ENCODE data around the gene RUVBL1. TPM values are rescaled to one million over a fixed set of nuclear protein-coding genes. Genes with fewer than 3 reads are reported as not detected.

RUVBL1 gene
- total RNA-seq, 1 experiment from 2014 or later = 94.9 TPM

- H3K9me2 ChIP-seq (replicated peaks; ENCODE audit: low read length) = no peaks in the 10 kb centered on the region
- no TSS peak for BruUV-seq (replicated peaks)
- H3K79me2 ChIP-seq (ENCODE audit: low read length) = no peaks in the 10 kb centered on the region
- CTCF ChIA-PET = no interaction called here
- no peak overlapping the region for H3K4me3 ChIP-seq (ENCODE audit: low read length)
- DNase-seq (no peak), ATAC-seq (no peak)
- no peak overlapping the region for H3K9ac ChIP-seq (ENCODE audit: low read length)
- no peak overlapping the region for H3K4me2 ChIP-seq (ENCODE audit: low read length)
- intact Hi-C loops (cut with micrococcal nuclease) = loop anchor here (10.0 kb wide), 1 partner anchor 60 kb away; no protein-coding TSS in a partner anchor
- H3K4me1 ChIP-seq (ENCODE audit: insufficient read depth, low read length) = peaks cover 16% of the 10 kb centered on the region
- POLR2A ChIA-PET (ENCODE audit: unreplicated experiment) = no interaction called here
- H3K36me3 ChIP-seq (ENCODE audit: low read depth, low read length) = peaks cover 14% of the 10 kb centered on the region
- no peak for TF ChIP-seq EZH2phosphoT487 (IDR thresholded peaks at IDR 0.05; ENCODE audit: borderline replicate concordance, low read length)
- no peak for TF ChIP-seq CTCF (conservative IDR thresholded peaks at IDR 0.05; ENCODE audit: low read depth, low read length)
- no peak for TF ChIP-seq EZH2 (IDR thresholded peaks at IDR 0.05; ENCODE audit: low read length, unreplicated experiment)
- H2AFZ ChIP-seq (ENCODE audit: low read length) = no peak overlapping the region
- H3F3A ChIP-seq (ENCODE audit: low read length, unreplicated experiment) = peaks cover 8% of the 10 kb centered on the region
- peaks cover 11% of the 10 kb centered on the region; the same call in 1 of the 2 replicates for H4K20me1 ChIP-seq (ENCODE audit: low read length)
- H3K27me3 ChIP-seq (ENCODE audit: low read length) = no peaks in the 10 kb centered on the region
- no peak overlapping the region for H3K27ac ChIP-seq (ENCODE audit: low read length)
- H3K9me3 ChIP-seq (ENCODE audit: low read length) = no peaks in the 10 kb centered on the region
Measured at GRCh38 chr3:128074851-128075521, 48.6 kb downstream of the RUVBL1 start.

- peak; percentile 75 for ATAC-seq
- no TSS peak for BruUV-seq (replicated peaks)
- Histone ChIP-seq H3K4me1 (ENCODE audit: insufficient read depth, low read length) (peaks cover 14% of the 10 kb centered on the region), H3K9me2 (replicated peaks; ENCODE audit: low read length) (no peaks in the 10 kb centered on the region), H3K9me3 (ENCODE audit: low read length) (no peaks in the 10 kb centered on the region), H3F3A (ENCODE audit: low read length, unreplicated experiment) (peaks cover 8% of the 10 kb centered on the region), H3K36me3 (ENCODE audit: low read depth, low read length) (peaks cover 25% of the 10 kb centered on the region), H3K4me2 (ENCODE audit: low read length) (peak overlapping the region; percentile 38; the same call in 1 of the 2 replicates), H3K9ac (ENCODE audit: low read length) (no peak overlapping the region), H3K27ac (ENCODE audit: low read length) (peak overlapping the region; percentile 45), H3K79me2 (ENCODE audit: low read length) (no peaks in the 10 kb centered on the region), H4K20me1 (ENCODE audit: low read length) (peaks cover 11% of the 10 kb centered on the region; the same call in 1 of the 2 replicates), H3K27me3 (ENCODE audit: low read length) (no peaks in the 10 kb centered on the region), H3K4me3 (ENCODE audit: low read length) (no peak overlapping the region), H2AFZ (ENCODE audit: low read length) (no peak overlapping the region)
- intact Hi-C loops (cut with micrococcal nuclease) = loop anchor here (10.0 kb wide), 1 partner anchor 61 kb away; no protein-coding TSS in a partner anchor
- DNase-seq = peak; percentile 55
- TF ChIP-seq EZH2phosphoT487 (IDR thresholded peaks at IDR 0.05; ENCODE audit: borderline replicate concordance, low read length) = no peak
- no peak for TF ChIP-seq CTCF (conservative IDR thresholded peaks at IDR 0.05; ENCODE audit: low read depth, low read length)
- TF ChIP-seq EZH2 (IDR thresholded peaks at IDR 0.05; ENCODE audit: low read length, unreplicated experiment) = no peak
- POLR2A ChIA-PET (ENCODE audit: unreplicated experiment) = interaction anchor here (0.6 kb wide), 1 partner anchor 20 kb away, joined by 3 read pairs; no protein-coding TSS in a partner anchor
- CTCF ChIA-PET = interaction anchor here (0.9 kb wide), 1 partner anchor 499 kb away, joined by 5 read pairs; no protein-coding TSS in a partner anchor
Measured at GRCh38 chr3:128073807-128074206, 49.8 kb downstream of the RUVBL1 start.

Measured in PC-3 (cell line).